Thyroid gland (tissue), 4 donors: Measurements from ENCODE around the gene WDR31. TPM values are rescaled to one million over a fixed set of nuclear protein-coding genes. Genes with fewer than 3 reads are reported as not detected.

Experiments
- DNase-seq, 2 donors: peaks; one replicate each; pipeline ENCODE4 v3.0.0-alpha.2; 2019
- H3K27ac ChIP-seq, 3 donors: fragments of 200-600 bp; sonication (generic); 1 replicate in 2 of 3; 2 replicates in 1 of 3; pipeline ENCODE4 v1.5.1; 2016 to 2019; ENCODE audit warnings: mild to moderate bottlenecking in 1 of 3, moderate library complexity in 1 of 3
- H3K27me3 ChIP-seq: fragments of 200-600 bp; sonication (generic); one replicate; pipeline ENCODE4 v1.5.1; 2019
- H3K36me3 ChIP-seq, 2 donors: fragments of 200-600 bp; sonication (generic); one replicate each; pipeline ENCODE4 v1.5.1; 2016 to 2019
- H3K4me1 ChIP-seq, 2 donors: fragments of 200-600 bp; sonication (generic); one replicate each; pipeline ENCODE4 v1.5.1; 2017 to 2019
- H3K4me3 ChIP-seq, 3 donors: fragments of 200-600 bp; sonication (generic); replicated peaks in 1 of 3; 1 replicate in 2 of 3; 2 replicates in 1 of 3; pipeline ENCODE4 v1.5.1; 2016; ENCODE audit warnings: mild to moderate bottlenecking in 1 of 3
- H3K9me3 ChIP-seq: fragments of 200-600 bp; sonication (generic); one replicate; pipeline ENCODE4 v1.5.1; 2017
- CTCF ChIP-seq, 6 experiments: fragments of 200-600 bp in 3 of 6; fragments of 450-650 bp in 3 of 6; sonication (generic) in 3 of 6; IDR thresholded peaks; one replicate each; pipeline ENCODE4 v1.5.1; 2016 to 2019; ENCODE audit warnings: antibody characterized with exemption in 6 of 6, mild to moderate bottlenecking in 2 of 6, inconsistent platforms in 1 of 6, moderate library complexity in 1 of 6
- POLR2A ChIP-seq, 2 donors: fragments of 450-650 bp; IDR thresholded peaks; one replicate each; pipeline ENCODE4 v1.6.1; 2017; ENCODE audit warnings: antibody characterized with exemption in 2 of 2, mild to moderate bottlenecking in 2 of 2, moderate library complexity in 1 of 2
- WGBS, 2 donors: methylation state at CpG; one replicate each; pipeline ENCODE4 v1.1.5; 2017; 5-methylcytosine and 5-hydroxymethylcytosine counted together
- intact Hi-C: fragments of 100-400 bp; cut with DNase I; formaldehyde crosslinking; loops from one replicate; pipeline ENCODE4 v1.15.1; 2023
- total RNA-seq, 4 donors: library from RNA; depleted of rRNA; stranded (reverse); fragments of >200 nt; gene quantifications; one replicate each; pipeline ENCODE4 v1.2.3, GENCODE V29; 2016

The WDR31 gene
- total RNA-seq, 4 donors from 2014 or later: 3.8 to 7.3 (median 6.5) TPM

GRCh38 chr9:113356686-113357292 is 16.7 kb upstream of the WDR31 start:
- no peak for TF ChIP-seq POLR2A (IDR thresholded peaks at IDR 0.05)
- TF ChIP-seq CTCF (IDR thresholded peaks at IDR 0.05): no peak
- H3K27me3 ChIP-seq: no peaks in the 10 kb centered on the region
- no peaks in the 10 kb centered on the region for H3K36me3 ChIP-seq
- H3K9me3 ChIP-seq: no peaks in the 10 kb centered on the region
- H3K4me1 ChIP-seq: peaks cover 5 to 14% of the 10 kb centered on the region in 2 donors
- intact Hi-C loops: no loop called here
- WGBS, 2 donors: 61 to 62% methylated on average over 7 of the region's 7 CpGs
- DNase-seq: peak; percentile 52 to 58
- H3K4me3 ChIP-seq: no peak overlapping the region
- peak overlapping the region in 2 of 3 donors; percentile 24 to 43 for H3K27ac ChIP-seq

- H3K36me3 ChIP-seq: no peaks in the 10 kb centered on the region
- DNase-seq: no peak
- 93 to 95% methylated on average over 4 of the region's 4 CpGs for WGBS, 2 donors
- TF ChIP-seq CTCF (IDR thresholded peaks at IDR 0.05): no peak
- no peak for TF ChIP-seq POLR2A (IDR thresholded peaks at IDR 0.05)
- intact Hi-C loops: no loop called here
- no peaks in the 10 kb centered on the region for H3K27me3 ChIP-seq
- no peak overlapping the region for H3K4me3 ChIP-seq
- peaks cover 0 to 11% of the 10 kb centered on the region in 2 donors for H3K4me1 ChIP-seq
- H3K9me3 ChIP-seq: no peaks in the 10 kb centered on the region
- no peak overlapping the region for H3K27ac ChIP-seq
Measured at GRCh38 chr9:113355040-113355596, 15.0 kb upstream of the WDR31 start.

- H3K27me3 ChIP-seq: no peaks in the 10 kb centered on the region
- 82 to 95% methylated on average over 1 of the region's 1 CpG for WGBS, 2 donors
Measured at GRCh38 chr9:113352411-113352810, 12.3 kb upstream of the WDR31 start.

GRCh38 chr9:113352006-113352405 is 11.9 kb upstream of the WDR31 start:
- no peak for DNase-seq
- intact Hi-C loops: no loop called here
- Histone ChIP-seq H3K9me3 (no peaks in the 10 kb centered on the region), H3K4me3 (no peak overlapping the region), H3K36me3 (no peaks in the 10 kb centered on the region), H3K27me3 (no peaks in the 10 kb centered on the region), H3K27ac (peak overlapping the region in 1 of 3 donors; percentile 8), H3K4me1 (peaks cover 0 to 11% of the 10 kb centered on the region in 2 donors)
- WGBS, 2 donors: 79 to 84% methylated on average over 6 of the region's 6 CpGs
- no peak for TF ChIP-seq POLR2A (IDR thresholded peaks at IDR 0.05)
- no peak for TF ChIP-seq CTCF (IDR thresholded peaks at IDR 0.05)

More at GRCh38 chr9:113352411-113352810, 12.3 kb upstream of the WDR31 start:
- H3K27ac ChIP-seq: peak overlapping the region in 1 of 3 donors; percentile 8
- H3K9me3 ChIP-seq: no peaks in the 10 kb centered on the region
- no peaks in the 10 kb centered on the region for H3K36me3 ChIP-seq
- no peak overlapping the region for H3K4me3 ChIP-seq
- intact Hi-C loops: no loop called here
- no peak for DNase-seq
- TF ChIP-seq CTCF (IDR thresholded peaks at IDR 0.05) (no peak), POLR2A (IDR thresholded peaks at IDR 0.05) (no peak)
- H3K4me1 ChIP-seq: peaks cover 0 to 11% of the 10 kb centered on the region in 2 donors

GRCh38 chr9:113350937-113351336 is 10.9 kb upstream of the WDR31 start:
- no peak overlapping the region for H3K4me3 ChIP-seq
- intact Hi-C loops: no loop called here
- H3K36me3 ChIP-seq: no peaks in the 10 kb centered on the region
- TF ChIP-seq POLR2A (IDR thresholded peaks at IDR 0.05): no peak
- TF ChIP-seq CTCF (IDR thresholded peaks at IDR 0.05): no peak
- peak overlapping the region in 1 of 3 donors; percentile 73 for H3K27ac ChIP-seq
- WGBS, 2 donors: 67 to 71% methylated on average over 6 of the region's 6 CpGs
- no peaks in the 10 kb centered on the region for H3K9me3 ChIP-seq
- no peak for DNase-seq
- H3K27me3 ChIP-seq: no peaks in the 10 kb centered on the region
- H3K4me1 ChIP-seq: peaks cover 0 to 11% of the 10 kb centered on the region in 2 donors
